Measurements from ENCODE around the gene ZFHX3.

DNA sequence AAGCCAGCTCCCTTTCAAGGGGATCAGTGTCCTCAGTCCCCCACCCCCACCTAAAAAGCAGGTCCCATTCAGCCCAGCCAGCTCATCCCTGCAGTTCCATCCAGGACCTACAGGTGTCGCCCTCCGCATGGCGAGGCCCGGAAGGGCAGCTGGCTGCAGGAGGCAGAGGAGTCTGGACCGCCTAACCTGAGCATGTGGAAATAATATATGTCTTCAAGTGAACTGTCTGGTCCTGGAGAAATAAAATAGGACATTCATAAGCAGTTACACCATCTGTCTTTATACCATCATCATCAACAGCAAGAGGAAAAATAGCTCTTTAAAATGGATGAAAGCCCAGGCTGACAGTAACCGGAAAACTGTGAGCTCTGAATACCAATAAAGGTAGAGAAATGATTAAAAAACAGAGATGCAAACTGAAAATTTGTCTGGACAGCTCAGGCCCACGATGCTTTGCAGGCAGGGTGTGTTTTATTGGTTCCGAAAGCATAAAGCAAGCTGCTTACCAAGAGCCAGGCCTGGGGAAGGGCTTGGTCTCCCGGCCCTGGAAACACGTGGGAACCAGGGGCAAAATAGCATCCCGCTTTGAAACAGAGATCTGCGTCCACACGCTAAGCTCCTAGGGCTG is 215.2 kb downstream of the ZFHX3 start:
- TF ChIP-seq, protein P1, sequence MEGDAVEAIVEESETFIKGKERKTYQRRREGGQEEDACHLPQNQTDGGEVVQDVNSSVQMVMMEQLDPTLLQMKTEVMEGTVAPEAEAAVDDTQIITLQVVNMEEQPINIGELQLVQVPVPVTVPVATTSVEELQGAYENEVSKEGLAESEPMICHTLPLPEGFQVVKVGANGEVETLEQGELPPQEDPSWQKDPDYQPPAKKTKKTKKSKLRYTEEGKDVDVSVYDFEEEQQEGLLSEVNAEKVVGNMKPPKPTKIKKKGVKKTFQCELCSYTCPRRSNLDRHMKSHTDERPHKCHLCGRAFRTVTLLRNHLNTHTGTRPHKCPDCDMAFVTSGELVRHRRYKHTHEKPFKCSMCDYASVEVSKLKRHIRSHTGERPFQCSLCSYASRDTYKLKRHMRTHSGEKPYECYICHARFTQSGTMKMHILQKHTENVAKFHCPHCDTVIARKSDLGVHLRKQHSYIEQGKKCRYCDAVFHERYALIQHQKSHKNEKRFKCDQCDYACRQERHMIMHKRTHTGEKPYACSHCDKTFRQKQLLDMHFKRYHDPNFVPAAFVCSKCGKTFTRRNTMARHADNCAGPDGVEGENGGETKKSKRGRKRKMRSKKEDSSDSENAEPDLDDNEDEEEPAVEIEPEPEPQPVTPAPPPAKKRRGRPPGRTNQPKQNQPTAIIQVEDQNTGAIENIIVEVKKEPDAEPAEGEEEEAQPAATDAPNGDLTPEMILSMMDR (IDR thresholded peaks at IDR 0.05), result peak; percentile 99
- TF ChIP-seq EZH2 (IDR thresholded peaks at IDR 0.05; ENCODE audit: borderline replicate concordance, insufficient read depth, low read depth, low read length, poor library complexity, severe bottlenecking), result no peak

All from B cell (primary cell).